GM21737 (cell line): ENCODE measurements around the gene GIMD1.
"Not testable (repeated sequence)": the region's sequence is repeated elsewhere in the genome, so short reads cannot be mapped to it uniquely, and the experiment has no call there.

ENCODE experiments used
- ATAC-seq: cut with Tn5 transposase; IDR thresholded peaks from one replicate; pipeline ENCODE4 v1.9.1; 2021; ENCODE audit warnings: mild to moderate bottlenecking, moderate library complexity; ENCODE audit not compliant: unreplicated experiment

GIMD1 gene

GRCh38 chr4:106353786-106354185, 14.8 kb downstream of the GIMD1 start:
- no peak for ATAC-seq

DNA sequence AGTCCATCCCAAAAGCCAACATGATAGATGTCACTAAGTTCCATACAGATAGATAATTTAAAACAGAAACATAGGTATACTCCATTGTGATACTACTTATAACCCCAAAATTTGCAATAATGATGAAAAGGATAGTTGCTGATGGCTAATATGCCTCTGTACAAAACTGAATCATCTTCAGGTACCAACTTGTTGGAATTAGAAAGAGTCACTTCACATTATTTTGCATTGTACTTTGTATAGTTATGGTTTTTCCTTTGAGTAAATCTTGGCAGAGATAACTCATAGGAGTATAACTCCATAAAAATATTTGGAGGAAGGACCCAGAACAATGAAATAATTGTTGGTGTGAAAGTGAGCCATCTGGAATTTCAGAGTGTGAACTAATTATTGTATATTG, 17.6 kb downstream of the GIMD1 start:
- no peak for ATAC-seq

- no peak for ATAC-seq
These were observed 21.4 kb downstream of the GIMD1 start for GRCh38 chr4:106347167-106347566.

DNA sequence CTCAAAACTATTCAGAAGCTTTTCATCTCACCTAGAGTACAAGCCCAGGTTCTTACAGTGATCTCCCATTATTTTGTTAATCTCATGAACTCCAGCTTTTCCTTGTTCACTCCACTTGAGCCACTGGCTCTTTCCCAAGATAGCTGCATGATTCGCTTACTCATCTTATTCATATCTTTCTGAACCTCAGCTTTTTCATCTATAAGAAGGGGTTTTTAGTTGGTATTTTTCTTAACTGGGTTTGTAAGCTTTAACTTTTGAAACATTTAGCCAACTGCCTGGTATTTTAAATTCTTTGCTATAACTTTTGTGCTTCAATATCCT, 24.0 kb downstream of the GIMD1 start:
- ATAC-seq, result no peak

DNA sequence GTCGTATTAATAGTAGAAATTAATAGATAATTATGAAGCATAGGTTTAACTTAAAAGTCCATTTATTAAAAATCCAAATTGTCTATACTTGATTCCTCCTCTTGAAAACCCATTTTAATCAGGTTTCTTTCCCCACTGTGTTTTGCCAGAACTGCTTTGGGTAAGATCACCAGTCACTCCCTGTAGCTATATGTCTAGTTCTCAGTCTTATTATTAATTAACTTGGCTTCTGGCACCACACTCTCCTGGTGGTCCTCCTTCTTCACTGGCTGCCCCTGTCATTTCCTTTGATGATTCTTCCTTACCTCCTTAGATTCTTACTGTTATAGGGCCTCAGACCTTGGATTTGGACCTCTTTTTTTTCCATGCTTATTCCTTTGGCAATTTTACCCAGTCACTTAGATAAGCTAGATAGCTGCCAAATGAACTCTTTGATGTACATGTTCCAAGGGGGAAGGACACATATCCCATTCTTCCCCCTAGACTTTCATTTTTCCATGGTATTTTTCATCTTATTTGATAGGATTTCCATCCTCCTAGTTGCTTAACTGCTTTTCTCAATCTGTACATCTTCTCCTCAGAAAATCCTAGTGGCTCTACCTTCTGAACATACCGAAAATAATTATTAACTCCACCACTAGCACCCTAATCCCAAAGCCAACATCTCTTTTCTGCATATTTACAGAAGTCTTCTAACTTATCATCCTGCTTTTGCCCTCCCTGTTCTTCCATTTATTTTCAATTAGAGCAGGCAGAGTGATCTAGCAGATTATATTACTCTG, 24.5 kb downstream of the GIMD1 start:
- ATAC-seq, result no peak

GRCh38 chr4:106340774-106341173, 27.8 kb downstream of the GIMD1 start:
- no peak for ATAC-seq

DNA sequence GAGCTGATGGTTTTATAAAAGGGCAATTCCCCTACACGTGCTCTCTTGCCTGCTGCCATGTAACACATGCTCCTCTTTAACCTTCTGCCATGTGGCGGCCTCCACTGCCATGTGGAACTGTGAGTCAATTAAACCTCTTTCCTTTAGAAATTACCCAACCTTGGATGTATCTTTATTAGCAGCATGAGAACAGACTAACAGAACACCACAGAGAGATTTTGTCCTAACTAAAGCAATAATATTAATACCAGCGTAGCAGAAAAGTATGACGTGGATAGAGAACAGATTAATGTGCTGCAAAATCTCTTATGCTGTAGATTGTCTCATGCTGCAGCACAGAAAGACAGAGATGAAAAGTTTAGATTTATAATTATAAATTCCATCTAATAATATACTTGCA, 29.1 kb downstream of the GIMD1 start:
- no peak for ATAC-seq

GRCh38 chr4:106338671-106339070, 29.9 kb downstream of the GIMD1 start:
- no peak for ATAC-seq

GRCh38 chr4:106337916-106338315, 30.7 kb downstream of the GIMD1 start:
- ATAC-seq, result no peak

GRCh38 chr4:106336618-106337017, 32.0 kb downstream of the GIMD1 start:
- ATAC-seq, result no peak

DNA sequence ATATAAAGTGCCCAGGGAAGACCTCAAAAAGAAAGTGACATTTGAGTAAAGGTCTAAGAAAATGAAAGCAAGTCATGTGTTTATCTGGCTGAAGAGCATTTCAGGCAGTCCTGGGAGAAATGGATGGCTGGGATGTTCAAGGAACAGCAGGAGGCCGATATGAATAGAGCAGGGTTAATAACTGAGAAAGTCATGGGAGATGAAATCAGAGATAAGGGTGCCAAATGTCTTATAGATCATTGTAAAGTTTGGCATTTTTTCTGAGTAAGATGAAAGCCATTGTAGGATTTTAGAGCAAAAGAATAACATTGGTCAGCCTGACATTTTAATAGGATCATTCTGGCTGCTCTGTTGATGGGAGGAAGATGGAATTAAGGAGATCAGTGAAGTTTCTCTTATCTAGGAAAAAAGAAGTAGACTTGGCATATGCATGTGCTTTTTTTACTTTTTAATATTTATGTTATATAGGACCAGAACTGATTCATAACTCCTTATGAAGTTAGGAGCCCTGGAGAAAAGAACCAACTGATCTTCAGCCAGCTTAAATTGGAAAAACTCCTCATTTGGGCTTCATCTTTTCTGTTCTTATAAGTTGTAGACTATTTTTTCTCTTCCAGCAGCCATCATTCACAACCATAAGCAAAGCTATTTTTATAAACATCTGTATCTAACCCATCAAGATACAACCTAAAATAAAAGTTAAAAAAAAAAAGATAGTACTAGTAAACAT, 33.7 kb downstream of the GIMD1 start:
- no peak for ATAC-seq

DNA sequence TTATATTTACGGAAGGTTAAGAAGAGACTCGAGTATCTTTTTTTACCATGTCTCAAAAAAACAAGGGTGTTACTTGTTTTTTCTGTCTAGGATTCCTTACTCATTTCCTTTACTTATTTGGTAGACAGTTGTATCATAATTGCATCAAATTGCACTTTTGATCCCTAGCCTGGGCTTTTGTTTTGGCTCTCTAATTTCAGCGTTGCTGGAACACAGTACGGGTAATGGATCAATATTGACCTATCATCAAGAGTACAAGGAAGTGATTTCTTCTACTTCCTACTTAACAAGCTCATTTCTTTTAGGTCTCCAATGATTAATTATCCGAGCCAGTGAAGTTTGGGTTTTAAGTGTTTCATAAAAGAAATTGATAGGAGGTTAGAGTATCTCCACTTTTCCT, 35.4 kb downstream of the GIMD1 start:
- no peak for ATAC-seq

GRCh38 chr4:106329041-106329618, 39.4 kb downstream of the GIMD1 start:
- no peak for ATAC-seq

DNA sequence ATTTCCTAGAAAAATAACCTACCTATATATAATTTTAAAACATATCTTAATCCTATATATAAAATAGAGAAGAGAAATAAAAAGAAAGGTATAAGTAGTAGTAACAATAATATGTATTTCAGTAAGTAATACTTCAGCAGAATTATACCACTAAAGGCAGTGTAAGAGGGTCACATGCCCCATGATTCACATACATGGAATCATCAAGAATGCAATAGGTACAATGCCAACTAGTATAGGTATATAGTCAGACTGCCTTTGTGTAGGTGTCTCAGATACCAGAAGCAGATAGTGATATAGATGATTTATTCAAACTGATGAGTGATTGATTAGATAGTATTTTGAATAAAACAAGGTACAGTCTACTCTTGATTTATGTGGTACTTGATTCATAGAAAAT, 42.8 kb downstream of the GIMD1 start:
- ATAC-seq, result no peak

GRCh38 chr4:106323119-106323518, 45.5 kb downstream of the GIMD1 start:
- no peak for ATAC-seq

- not testable (repeated sequence) for ATAC-seq
These were observed 46.8 kb downstream of the GIMD1 start for GRCh38 chr4:106321814-106322213.

DNA sequence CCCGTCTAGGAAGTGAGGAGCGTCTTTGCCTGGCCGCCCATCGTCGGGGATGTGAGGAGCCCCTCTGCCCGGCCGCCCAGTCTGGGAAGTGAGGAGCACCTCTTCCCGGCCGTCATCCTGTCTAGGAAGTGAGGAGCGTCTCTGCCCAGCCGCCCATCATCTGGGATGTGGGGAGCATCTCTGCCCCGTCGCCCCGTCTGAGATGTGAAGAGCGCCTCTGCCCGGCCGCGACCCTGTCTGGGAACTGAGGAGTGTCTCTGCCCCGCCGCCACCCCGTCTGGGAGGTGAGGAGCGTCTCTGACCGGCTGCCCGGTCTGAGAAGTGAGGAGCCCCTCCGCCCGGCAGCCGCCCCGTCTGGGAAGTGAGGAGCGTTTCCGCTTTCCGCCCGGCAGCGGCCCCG, 47.4 kb downstream of the GIMD1 start:
- not testable (repeated sequence) for ATAC-seq

DNA sequence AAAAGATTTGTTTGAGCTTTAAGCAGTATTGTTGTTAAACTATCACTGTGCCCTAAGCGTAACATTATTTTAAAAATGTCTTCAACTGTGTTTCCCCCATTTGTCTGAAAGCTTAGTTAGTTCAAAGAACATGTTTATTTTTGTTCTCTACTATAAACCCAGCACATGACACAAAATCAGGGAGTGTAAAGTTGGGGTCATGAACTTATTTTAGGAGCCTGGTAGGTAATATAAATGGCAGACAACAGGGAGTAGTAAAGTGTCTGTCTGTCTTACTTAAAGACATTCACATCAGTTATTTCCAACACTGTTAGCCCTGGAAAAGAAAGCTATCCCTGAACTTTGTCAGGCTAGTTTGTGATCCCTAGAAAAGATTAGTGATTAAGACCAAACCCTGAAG, 48.3 kb downstream of the GIMD1 start:
- no peak for ATAC-seq

GRCh38 chr4:106318511-106318910, 50.1 kb downstream of the GIMD1 start:
- no peak for ATAC-seq

GRCh38 chr4:106317815-106318214, 50.8 kb downstream of the GIMD1 start:
- no peak for ATAC-seq

- ATAC-seq, result no peak
These were observed 51.7 kb downstream of the GIMD1 start for GRCh38 chr4:106316773-106317409.
